SU-DHL-6 (cell line): ENCODE measurements around the gene LRTM2.

ENCODE experiments used
- EZH2phosphoT487 ChIP-seq: fragments of 200-600 bp; sonication (generic), shearing (Covaris generic); conservative IDR thresholded peaks from 2 replicates; pipeline ENCODE4 v1.6.1; 2018; ENCODE audit warnings: mild to moderate bottlenecking, antibody characterized with exemption, low read length, moderate library complexity, mixed read lengths
- TF ChIP-seq, protein P1 (sequence below): fragments of 200-600 bp; sonication (generic); IDR thresholded peaks from one replicate; pipeline ENCODE4 v1.5.1; 2017; ENCODE audit warnings: antibody characterized with exemption, mild to moderate bottlenecking, low read length, moderate library complexity; ENCODE audit not compliant: insufficient read depth, poor library complexity, severe bottlenecking

DNA sequence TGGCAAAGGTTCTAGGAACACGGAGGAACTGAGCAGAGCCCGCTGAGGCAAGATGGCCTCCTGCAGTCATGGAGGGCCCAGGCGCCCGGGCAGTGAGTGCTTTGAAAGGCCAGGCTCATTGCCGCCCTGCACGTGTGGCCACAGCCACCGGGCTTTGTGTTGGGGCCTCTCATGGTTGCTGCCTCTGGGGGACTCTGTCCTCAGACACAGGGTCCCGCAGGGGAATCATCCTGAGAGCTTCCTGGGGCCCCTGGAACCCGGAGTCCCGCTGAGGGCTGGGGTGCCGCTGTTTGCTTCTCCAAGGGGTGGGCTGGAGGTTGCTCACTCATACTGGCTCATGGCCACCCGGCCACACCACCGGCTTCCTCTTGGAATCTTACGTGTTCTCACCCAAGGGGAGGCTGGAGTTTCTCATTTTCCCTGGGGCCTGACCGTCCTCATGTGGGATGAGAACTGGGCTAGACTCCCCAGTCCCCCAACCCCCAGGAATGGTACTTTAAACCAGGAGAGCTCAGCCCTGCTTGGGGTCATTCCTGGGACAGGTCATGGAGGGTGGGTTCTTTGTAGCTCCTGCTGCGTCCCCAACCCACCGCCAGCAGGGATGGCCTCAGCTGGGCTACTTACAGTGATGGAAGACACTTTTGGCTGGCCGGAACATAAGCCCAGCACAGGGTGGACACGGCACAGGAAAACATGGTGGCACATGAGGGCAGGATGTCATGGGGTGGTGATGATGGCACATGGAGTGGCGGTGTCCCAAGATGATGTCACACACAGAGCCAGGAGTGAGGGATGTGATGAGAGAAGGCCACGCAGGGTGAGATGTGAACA, 21.1 kb upstream of the LRTM2 start:
- TF ChIP-seq, protein P1, sequence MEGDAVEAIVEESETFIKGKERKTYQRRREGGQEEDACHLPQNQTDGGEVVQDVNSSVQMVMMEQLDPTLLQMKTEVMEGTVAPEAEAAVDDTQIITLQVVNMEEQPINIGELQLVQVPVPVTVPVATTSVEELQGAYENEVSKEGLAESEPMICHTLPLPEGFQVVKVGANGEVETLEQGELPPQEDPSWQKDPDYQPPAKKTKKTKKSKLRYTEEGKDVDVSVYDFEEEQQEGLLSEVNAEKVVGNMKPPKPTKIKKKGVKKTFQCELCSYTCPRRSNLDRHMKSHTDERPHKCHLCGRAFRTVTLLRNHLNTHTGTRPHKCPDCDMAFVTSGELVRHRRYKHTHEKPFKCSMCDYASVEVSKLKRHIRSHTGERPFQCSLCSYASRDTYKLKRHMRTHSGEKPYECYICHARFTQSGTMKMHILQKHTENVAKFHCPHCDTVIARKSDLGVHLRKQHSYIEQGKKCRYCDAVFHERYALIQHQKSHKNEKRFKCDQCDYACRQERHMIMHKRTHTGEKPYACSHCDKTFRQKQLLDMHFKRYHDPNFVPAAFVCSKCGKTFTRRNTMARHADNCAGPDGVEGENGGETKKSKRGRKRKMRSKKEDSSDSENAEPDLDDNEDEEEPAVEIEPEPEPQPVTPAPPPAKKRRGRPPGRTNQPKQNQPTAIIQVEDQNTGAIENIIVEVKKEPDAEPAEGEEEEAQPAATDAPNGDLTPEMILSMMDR: no peak
- no peak for TF ChIP-seq EZH2phosphoT487
